ENCODE results near the gene GPANK1.

- TF ChIP-seq BCLAF1 (IDR thresholded peaks at IDR 0.05), result no peak
- no peak for TF ChIP-seq ZKSCAN1 (IDR thresholded peaks at IDR 0.05; ENCODE audit: low read length)
- TF ChIP-seq ZNF709 (CRISPR knock-in tag; IDR thresholded peaks at IDR 0.05), result no peak
- no peak for TF ChIP-seq SIN3A (IDR thresholded peaks at IDR 0.05; ENCODE audit: borderline replicate concordance, low read depth, low read length)
- no peak for TF ChIP-seq ZGPAT (CRISPR knock-in tag; IDR thresholded peaks at IDR 0.05)
- TF ChIP-seq CC2D1A (CRISPR knock-in tag; IDR thresholded peaks at IDR 0.05), result 0 out of 2 replicates have a peak, but pooled peaks have one; percentile 15
- TF ChIP-seq CTCF (CRISPR knock-in tag; IDR thresholded peaks at IDR 0.05), result no peak
- no peak for TF ChIP-seq ZNF253 (CRISPR knock-in tag; IDR thresholded peaks at IDR 0.05; ENCODE audit: borderline replicate concordance)
- TF ChIP-seq MAX (IDR thresholded peaks at IDR 0.05), result no peak
- no peak for TF ChIP-seq MBNL3 (CRISPR knock-in tag; conservative IDR thresholded peaks at IDR 0.05)
- TF ChIP-seq TBL1XR1 (IDR thresholded peaks at IDR 0.05; ENCODE audit: borderline replicate concordance, low read length, partially characterized antibody), result no peak
- 0 out of 2 replicates have a peak, but pooled peaks have one; percentile 17 for TF ChIP-seq ZNF121 (CRISPR knock-in tag; IDR thresholded peaks at IDR 0.05)
These were observed 10.0 kb downstream of the GPANK1 start for GRCh38 chr6:31654574-31655348.

Measured in HepG2 (cell line).